Choroid plexus epithelial cell (primary cell): ENCODE results near the gene DTNBP1.

Experiments
- DNase-seq: peaks from one replicate; pipeline ENCODE4 v3.0.0-alpha.2; 2010; ENCODE audit warnings: low read depth
- H3K4me3 ChIP-seq: 2 replicates; pipeline ENCODE4 v1.5.1; 2011; ENCODE audit warnings: low read depth, mild to moderate bottlenecking, control low read depth, low read length, moderate library complexity
- TF ChIP-seq, protein P1 (sequence below): conservative IDR thresholded peaks from 2 replicates; pipeline ENCODE4 v1.5.1; 2011; ENCODE audit warnings: low read depth, mild to moderate bottlenecking, control low read depth, inconsistent platforms, low read length, moderate library complexity

Gene DTNBP1, protein sequence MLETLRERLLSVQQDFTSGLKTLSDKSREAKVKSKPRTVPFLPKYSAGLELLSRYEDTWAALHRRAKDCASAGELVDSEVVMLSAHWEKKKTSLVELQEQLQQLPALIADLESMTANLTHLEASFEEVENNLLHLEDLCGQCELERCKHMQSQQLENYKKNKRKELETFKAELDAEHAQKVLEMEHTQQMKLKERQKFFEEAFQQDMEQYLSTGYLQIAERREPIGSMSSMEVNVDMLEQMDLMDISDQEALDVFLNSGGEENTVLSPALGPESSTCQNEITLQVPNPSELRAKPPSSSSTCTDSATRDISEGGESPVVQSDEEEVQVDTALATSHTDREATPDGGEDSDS

DNA sequence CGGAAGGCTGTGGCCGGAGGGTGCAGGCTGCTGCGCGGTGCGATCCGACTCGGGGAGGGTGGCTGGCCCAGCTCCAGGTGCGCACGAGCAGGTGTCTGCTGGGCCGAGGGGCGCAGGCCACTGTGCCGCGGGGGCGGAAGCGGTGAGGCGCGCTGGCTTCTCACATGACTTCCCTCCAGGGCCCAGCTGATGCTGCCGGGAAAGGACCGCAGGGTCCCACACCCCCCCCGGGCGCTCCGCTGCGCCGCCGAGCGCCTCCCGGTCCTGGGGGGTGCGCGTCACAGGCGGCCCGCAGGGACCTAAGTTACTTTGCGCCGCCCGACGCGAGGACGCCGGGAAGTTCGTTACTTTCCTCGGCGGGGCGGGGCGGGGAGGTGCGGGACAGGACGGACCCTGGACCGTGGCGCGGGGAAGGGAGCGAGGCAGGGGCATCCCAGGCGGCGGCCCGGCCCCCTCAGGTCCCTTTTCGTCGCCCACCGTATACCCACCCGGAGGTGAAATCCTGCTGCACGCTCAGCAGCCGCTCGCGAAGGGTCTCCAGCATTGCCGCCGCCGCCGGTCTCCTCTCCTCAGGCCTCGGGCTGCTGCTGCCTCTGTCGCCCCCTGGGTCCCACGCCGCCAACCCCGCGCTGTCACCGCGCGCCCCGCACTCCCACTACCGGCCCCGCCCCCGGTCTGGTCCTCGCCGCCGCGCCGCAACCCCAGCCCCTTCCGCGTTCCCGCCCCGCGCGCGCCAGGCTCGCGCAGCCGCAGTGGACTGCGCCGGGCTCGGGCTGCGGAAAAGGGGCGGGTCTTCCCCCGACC is at the start of gene DTNBP1:
TSS of gene DTNBP1 (minus strand) at position 703 of the 804 bp plus-strand sequence. CDS start at position 544, 159 bp downstream.
- peak; percentile 65 for DNase-seq
- TF ChIP-seq, protein P1, sequence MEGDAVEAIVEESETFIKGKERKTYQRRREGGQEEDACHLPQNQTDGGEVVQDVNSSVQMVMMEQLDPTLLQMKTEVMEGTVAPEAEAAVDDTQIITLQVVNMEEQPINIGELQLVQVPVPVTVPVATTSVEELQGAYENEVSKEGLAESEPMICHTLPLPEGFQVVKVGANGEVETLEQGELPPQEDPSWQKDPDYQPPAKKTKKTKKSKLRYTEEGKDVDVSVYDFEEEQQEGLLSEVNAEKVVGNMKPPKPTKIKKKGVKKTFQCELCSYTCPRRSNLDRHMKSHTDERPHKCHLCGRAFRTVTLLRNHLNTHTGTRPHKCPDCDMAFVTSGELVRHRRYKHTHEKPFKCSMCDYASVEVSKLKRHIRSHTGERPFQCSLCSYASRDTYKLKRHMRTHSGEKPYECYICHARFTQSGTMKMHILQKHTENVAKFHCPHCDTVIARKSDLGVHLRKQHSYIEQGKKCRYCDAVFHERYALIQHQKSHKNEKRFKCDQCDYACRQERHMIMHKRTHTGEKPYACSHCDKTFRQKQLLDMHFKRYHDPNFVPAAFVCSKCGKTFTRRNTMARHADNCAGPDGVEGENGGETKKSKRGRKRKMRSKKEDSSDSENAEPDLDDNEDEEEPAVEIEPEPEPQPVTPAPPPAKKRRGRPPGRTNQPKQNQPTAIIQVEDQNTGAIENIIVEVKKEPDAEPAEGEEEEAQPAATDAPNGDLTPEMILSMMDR, result no peak
- peak within 1 kb of the TSS; percentile 83 for H3K4me3 ChIP-seq

DNA sequence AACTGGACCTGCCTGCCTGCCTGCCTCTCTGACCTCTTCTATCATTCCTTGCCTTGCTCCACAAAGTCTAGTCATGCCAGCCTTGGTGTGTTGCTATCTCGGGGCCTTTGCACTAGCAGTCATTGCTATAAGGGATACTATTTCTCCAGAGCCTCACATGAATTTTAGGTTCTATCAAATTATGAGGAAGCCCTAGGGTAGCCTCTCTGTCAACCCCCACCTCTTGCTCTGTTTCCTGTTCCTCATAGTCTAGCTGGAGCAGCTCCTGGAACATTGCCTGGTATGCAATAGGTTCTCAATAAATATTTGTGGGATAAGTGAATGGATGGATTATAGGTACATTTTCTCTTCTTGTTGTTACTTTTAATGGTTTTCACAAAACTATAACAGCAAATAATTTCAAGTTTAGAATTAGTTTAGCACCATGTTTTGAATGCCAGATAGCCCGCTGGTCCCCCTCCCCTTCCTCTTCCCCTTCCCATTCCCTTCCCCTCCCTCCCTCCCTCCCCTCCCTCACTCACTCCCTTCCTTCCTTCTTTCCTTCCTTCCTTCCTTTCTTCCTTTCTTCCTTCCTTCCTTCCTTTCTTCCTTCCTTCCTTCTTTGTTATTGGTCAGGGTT is 46.9 kb upstream of the DTNBP1 start:
- TF ChIP-seq, protein P1, result no peak
- no peak for DNase-seq
- H3K4me3 ChIP-seq, result no peak overlapping the region

DNA sequence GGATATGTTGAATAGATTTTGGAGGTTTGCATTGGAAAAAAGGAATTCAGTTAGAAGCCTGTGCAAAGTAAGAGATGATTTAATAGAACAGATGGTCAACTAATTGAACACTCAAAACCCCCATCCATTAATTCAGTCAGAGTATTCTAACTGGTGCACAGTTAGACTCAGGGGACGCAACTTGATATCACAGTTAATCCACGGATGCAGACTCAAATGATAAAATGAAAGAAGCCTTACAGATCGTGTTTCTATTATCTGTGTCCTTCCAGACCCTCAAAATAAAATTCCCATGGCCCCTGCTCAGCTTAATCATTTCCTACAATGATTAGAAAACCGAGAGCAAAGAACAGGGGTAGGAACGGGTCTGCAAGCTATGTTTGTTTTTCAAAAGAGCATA is 45.4 kb upstream of the DTNBP1 start:
- TF ChIP-seq, protein P1, result no peak
- no peak for DNase-seq
- no peak overlapping the region for H3K4me3 ChIP-seq

DNA sequence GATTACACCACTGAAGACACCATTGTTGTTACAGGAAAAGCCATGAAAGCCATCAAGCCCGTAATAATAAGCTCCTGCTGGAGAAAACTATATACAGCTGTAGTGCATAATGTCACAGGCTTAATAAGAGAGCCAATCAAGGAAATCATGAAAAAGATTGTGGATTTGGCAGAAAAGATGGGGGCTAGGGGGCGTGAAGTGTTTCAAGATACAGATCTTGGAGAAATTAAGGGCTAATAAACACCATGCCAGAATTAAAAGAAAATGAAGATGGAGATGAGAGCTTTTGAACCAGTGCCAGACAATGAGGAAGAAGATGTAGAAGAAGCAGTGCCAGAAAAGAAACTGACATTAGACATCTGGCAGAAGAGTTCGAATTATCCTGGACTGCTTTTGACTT is 43.2 kb upstream of the DTNBP1 start:
- no peak overlapping the region for H3K4me3 ChIP-seq
- TF ChIP-seq, protein P1, result no peak
- no peak for DNase-seq

DNA sequence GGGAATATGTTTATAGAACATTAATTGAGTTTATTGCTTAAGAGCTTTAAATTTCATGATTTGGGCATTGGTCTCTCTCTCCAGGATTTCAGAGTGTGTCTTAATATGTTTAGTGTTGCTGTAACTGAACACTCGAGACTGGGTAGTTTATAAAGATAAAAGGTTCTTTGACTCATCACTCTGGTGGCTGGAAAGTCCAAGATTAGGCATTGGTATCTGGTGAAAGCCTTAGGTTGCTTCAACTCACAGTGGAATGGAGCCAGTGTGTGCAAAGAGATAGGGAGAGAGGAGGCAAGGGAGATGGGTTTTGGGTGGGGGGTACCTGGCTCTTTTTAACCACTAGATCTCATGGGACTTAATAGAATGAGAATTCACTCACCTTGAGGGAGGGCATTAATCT is 35.6 kb upstream of the DTNBP1 start:
- H3K4me3 ChIP-seq, result no peak overlapping the region
- TF ChIP-seq, protein P1, result no peak
- no peak for DNase-seq

DNA sequence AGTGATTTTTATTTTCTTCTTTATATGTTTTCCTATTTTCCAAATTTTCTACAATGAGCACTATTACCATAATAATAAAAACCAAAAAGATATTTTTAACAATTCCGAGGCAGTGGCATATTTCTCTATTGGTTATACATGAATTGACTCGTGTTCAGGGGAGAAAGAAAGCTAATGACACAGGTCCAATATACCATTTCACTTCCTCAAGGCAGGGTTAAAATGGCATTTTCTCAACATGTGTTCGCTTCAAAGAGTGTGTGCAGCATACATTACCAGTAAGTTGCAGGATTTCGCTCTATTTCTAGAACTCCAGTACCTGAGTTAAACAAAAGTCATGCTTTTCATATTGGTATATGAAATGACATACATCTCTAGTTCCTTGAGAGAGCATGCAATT is 35.1 kb upstream of the DTNBP1 start:
- DNase-seq, result no peak
- TF ChIP-seq, protein P1, result no peak

More for the DNA sequence above, 35.1 kb upstream of the DTNBP1 start:
- H3K4me3 ChIP-seq, result no peak overlapping the region
